Spleen (tissue), 11 donors: ENCODE measurements around the gene NFAT5. TPM values are rescaled to one million over a fixed set of nuclear protein-coding genes. Genes with fewer than 3 reads are reported as not detected.

ENCODE experiments used
- DNase-seq: peaks from one replicate; pipeline ENCODE4 v3.0.0-alpha.2; 2020
- H3K27ac ChIP-seq, 8 donors: fragments of 200-600 bp; sonication (generic) in 7 of 8; 1 replicate in 4 of 8; 2 replicates in 4 of 8; pipeline versions ENCODE4 v1.5.0 to v1.8.0; 2016 to 2021; ENCODE audit warnings: inconsistent platforms in 4 of 8, mild to moderate bottlenecking in 4 of 8, moderate library complexity in 1 of 8
- H3K27me3 ChIP-seq, 7 donors: fragments of 200-600 bp; sonication (generic) in 6 of 7; replicated peaks in 1 of 7; 1 replicate in 4 of 7; 2 replicates in 3 of 7; pipeline versions ENCODE4 v1.5.0 to v1.8.0; 2016 to 2021; ENCODE audit warnings: inconsistent platforms in 3 of 7, mild to moderate bottlenecking in 1 of 7
- H3K36me3 ChIP-seq, 6 donors: fragments of 200-600 bp; sonication (generic) in 5 of 6; 1 replicate in 4 of 6; 2 replicates in 2 of 6; pipeline versions ENCODE4 v1.5.0 to v1.8.0; 2016 to 2021; ENCODE audit warnings: inconsistent platforms in 2 of 6
- H3K4me1 ChIP-seq, 6 donors: fragments of 200-600 bp; sonication (generic) in 5 of 6; 1 replicate in 3 of 6; 2 replicates in 3 of 6; pipeline versions ENCODE4 v1.5.0 to v1.8.0; 2016 to 2021; ENCODE audit warnings: inconsistent platforms in 3 of 6
- H3K4me3 ChIP-seq, 8 donors: fragments of 200-600 bp; sonication (generic) in 7 of 8; 1 replicate in 4 of 8; 2 replicates in 4 of 8; pipeline versions ENCODE4 v1.5.0 to v1.8.0; 2016 to 2021; ENCODE audit warnings: inconsistent platforms in 4 of 8, mild to moderate bottlenecking in 4 of 8, moderate library complexity in 2 of 8
- H3K9me3 ChIP-seq, 8 donors: fragments of 200-600 bp; sonication (generic) in 7 of 8; 1 replicate in 4 of 8; 2 replicates in 4 of 8; pipeline versions ENCODE4 v1.5.0 to v1.8.0; 2016 to 2021; ENCODE audit warnings: inconsistent platforms in 4 of 8
- POLR2A ChIP-seq, 3 donors: fragments of 450-650 bp; IDR thresholded peaks; one replicate each; pipeline ENCODE4 v1.5.1; 2017; ENCODE audit warnings: antibody characterized with exemption in 3 of 3, mild to moderate bottlenecking in 1 of 3
- POLR2AphosphoS5 ChIP-seq, 3 donors: sonication (generic); formaldehyde crosslinking; IDR thresholded peaks; one replicate each; pipeline ENCODE4 v1.5.1; 2017; ENCODE audit warnings: antibody characterized with exemption in 3 of 3
- WGBS, 5 donors: extraction: QIAGEN DNeasy Blood & Tissue Kit in 3 of 5; methylation state at CpG; one replicate each; pipeline versions ENCODE4 v1.1.5 to v1.1.7; 2013 to 2018; 5-methylcytosine and 5-hydroxymethylcytosine counted together
- intact Hi-C: fragments of 100-400 bp; cut with DNase I; formaldehyde crosslinking; loops from one replicate; pipeline ENCODE4 v1.15.0; 2023; ENCODE audit warnings: low total_unique reads
- polyA plus RNA-seq, 3 donors: library from polyadenylated mRNA; stranded (reverse); fragments of 200-250 nt; gene quantifications; one replicate each; pipeline ENCODE4 v1.2.1, GENCODE V29; 2013
- total RNA-seq, 7 donors: library from RNA; depleted of rRNA in 3 of 7; stranded (reverse); fragments of >200 nt in 3 of 7; fragmentation: NEBNext Ultra II Directional in 4 of 7; extraction: Animal tissue kit (Norgen Biotek cat#: 25700) in 4 of 7; gene quantifications; one replicate each; pipeline versions ENCODE4 v1.1.0 to v1.2.1, GENCODE V29; 2016 to 2021
- TF ChIP-seq, protein P1 (sequence below), 11 experiments: fragments of 200-600 bp in 7 of 11; fragments of 450-650 bp in 4 of 11; sonication (generic) in 4 of 11; IDR thresholded peaks in 8 of 11; conservative IDR thresholded peaks in 3 of 11; 1 replicate in 7 of 11; 2 replicates in 4 of 11; pipeline versions ENCODE4 v1.4.0 to v1.8.0; 2016 to 2021; ENCODE audit warnings: antibody characterized with exemption in 11 of 11, inconsistent platforms in 4 of 11, mild to moderate bottlenecking in 1 of 11
- donor health status: healthy with polysubstance abuse.
- donor health status: DM: no; HTN: no; CAD: no; lungs with moderate emphysema.
- donor health status: DM: no; HTN: no; CAD: no.
- donor health status: Bipolar disorder and iron deficiency.
- donor health status: healthy.
- donor health status: DM: no; HTN: no; CAD: no.
- donor health status: DM: yes; HTN: yes; CAD: no.

Gene NFAT5
- total and polyA plus RNA-seq, 10 donors, result 0.79 to 96.8 (median 54.5) TPM

DNA sequence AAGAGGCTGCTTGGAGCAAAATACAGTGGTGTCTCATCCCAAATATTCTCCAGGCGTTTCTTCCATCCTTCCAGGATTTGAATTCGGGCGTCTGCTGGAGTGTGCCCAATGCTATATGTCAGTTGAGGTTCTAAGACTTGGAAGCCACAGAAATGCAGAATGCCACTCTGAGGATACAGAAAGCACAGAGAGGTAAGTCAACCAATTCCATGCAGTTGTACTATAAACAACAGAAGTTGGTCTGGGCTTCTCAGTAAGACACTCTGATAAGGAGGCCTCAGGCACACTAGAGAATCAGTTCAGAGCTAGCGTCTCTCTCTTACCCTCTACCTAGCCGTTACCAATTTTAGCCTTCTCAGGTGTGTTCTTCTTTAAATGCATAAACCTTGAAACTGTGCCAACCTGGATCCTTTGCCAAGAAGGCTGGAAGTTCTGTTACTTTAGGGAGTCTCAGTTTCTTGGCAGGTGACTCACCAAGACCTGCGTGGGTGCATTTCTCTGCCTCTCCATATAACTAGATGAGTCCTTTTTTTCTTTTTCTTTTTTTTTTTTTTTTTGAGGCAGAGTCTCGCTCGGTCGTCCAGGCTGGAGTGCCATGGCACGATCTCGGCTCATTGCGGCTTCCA, 145.5 kb downstream of the NFAT5 start:
- Histone ChIP-seq H3K36me3 (peaks cover 0 to 84% (median 6%) of the 10 kb centered on the region in 6 donors), H3K9me3 (no peaks in the 10 kb centered on the region), H3K27ac (no peak overlapping the region), H3K4me1 (peaks cover 0 to 4% (median 0%) of the 10 kb centered on the region in 6 donors), H3K4me3 (no peak overlapping the region), H3K27me3 (no peaks in the 10 kb centered on the region)
- intact Hi-C loops, result no loop called here
- TF ChIP-seq, protein P1, sequence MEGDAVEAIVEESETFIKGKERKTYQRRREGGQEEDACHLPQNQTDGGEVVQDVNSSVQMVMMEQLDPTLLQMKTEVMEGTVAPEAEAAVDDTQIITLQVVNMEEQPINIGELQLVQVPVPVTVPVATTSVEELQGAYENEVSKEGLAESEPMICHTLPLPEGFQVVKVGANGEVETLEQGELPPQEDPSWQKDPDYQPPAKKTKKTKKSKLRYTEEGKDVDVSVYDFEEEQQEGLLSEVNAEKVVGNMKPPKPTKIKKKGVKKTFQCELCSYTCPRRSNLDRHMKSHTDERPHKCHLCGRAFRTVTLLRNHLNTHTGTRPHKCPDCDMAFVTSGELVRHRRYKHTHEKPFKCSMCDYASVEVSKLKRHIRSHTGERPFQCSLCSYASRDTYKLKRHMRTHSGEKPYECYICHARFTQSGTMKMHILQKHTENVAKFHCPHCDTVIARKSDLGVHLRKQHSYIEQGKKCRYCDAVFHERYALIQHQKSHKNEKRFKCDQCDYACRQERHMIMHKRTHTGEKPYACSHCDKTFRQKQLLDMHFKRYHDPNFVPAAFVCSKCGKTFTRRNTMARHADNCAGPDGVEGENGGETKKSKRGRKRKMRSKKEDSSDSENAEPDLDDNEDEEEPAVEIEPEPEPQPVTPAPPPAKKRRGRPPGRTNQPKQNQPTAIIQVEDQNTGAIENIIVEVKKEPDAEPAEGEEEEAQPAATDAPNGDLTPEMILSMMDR (IDR thresholded peaks at IDR 0.05 in 8 of 11, conservative IDR thresholded peaks at IDR 0.05 in 3 of 11), result no peak
- TF ChIP-seq POLR2A (IDR thresholded peaks at IDR 0.05) (no peak), POLR2AphosphoS5 (IDR thresholded peaks at IDR 0.05) (no peak)
- no peak for DNase-seq
- 93 to 94% (median 93%) methylated on average over 12 of the region's 12 CpGs for WGBS, 5 donors

DNA sequence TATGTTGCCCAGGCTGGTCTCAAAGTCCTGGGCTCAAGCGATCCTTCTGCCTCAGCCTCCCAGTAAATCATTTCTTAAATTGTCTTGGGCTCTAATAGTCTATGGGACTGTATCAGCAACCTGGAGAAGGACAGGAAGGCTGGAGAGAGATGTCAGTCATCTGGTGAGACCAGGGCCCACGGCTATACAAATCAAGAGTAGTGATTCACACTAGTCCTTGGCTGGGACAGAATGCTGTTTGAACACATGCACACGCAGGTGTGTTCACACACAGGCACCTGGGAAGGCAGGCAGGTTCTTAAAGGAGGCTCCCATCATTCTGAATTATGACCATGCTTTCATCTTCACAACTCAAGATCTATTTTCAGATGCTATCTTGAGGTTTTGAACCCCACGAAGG, 146.5 kb downstream of the NFAT5 start:
- no peaks in the 10 kb centered on the region for H3K27me3 ChIP-seq
- no peaks in the 10 kb centered on the region for H3K9me3 ChIP-seq
- intact Hi-C loops, result no loop called here
- H3K4me1 ChIP-seq, result peaks cover 0 to 4% (median 0%) of the 10 kb centered on the region in 6 donors
- H3K27ac ChIP-seq, result no peak overlapping the region
- no peak overlapping the region for H3K4me3 ChIP-seq
- H3K36me3 ChIP-seq, result peaks cover 0 to 86% (median 6%) of the 10 kb centered on the region in 6 donors
- no peak for DNase-seq
- TF ChIP-seq, protein P1 (IDR thresholded peaks at IDR 0.05 in 8 of 11, conservative IDR thresholded peaks at IDR 0.05 in 3 of 11), result no peak
- TF ChIP-seq POLR2AphosphoS5 (IDR thresholded peaks at IDR 0.05) (no peak), POLR2A (IDR thresholded peaks at IDR 0.05) (no peak)
- 86 to 94% (median 92%) methylated on average over 4 of the region's 4 CpGs for WGBS, 5 donors

DNA sequence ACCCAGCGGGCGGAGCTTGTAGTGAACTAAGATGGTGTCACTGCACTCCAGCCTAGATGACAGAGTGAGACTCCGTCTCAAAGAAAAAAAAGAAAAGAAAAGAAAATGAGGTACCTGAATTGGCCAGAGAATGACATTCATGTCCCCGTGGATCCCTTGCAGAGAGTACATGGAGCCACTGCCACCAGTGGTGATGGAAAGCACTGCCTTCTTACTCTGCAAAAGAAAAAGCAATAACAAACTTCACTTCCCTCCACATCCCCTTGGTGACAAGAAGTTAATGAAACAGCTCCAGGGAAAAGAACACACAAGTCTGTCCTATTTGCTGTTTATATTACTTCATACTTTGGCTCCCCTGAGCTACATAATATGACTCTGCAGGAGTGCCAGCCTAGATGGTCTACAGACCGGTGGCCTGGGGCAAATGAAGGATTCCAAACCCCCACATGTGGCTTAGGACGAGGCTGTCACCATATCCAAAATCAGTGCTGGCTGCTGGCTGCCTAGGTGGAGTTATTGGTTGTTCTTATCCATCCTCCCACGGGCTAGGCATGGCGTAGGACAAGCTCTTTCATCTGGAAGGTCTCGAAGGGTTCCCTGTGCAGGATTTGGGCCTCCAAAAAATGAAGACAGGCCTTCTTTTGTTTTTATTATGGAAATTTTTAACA, 147.3 kb downstream of the NFAT5 start:
- H3K36me3 ChIP-seq, result peaks cover 0 to 86% (median 8%) of the 10 kb centered on the region in 6 donors

DNA sequence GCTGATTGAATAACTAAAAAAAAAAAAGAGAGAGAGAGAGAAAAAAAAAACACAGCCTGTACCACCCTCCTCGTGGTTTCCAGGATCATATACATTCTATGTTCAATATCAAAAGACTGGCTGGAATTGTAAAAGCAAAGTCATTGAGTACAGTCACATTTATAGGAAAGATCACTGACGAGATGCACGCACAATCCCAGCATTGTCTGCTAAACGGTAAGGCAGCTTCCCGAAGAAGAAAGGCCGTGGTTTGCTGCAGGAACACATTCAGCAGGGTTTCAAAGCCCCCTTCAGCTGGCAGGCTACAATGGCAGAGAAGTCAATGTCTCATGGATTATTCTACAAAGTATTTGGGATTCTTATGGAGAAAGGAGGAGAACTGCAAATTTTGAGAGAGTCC, 151.3 kb downstream of the NFAT5 start:
- Histone ChIP-seq H3K4me1 (no peaks in the 10 kb centered on the region), H3K27ac (no peak overlapping the region), H3K27me3 (no peaks in the 10 kb centered on the region), H3K36me3 (peaks cover 0 to 64% (median 9%) of the 10 kb centered on the region in 6 donors), H3K4me3 (no peak overlapping the region), H3K9me3 (no peaks in the 10 kb centered on the region)
- DNase-seq, result no peak
- WGBS, 5 donors, result 88 to 94% (median 91%) methylated on average over 6 of the region's 6 CpGs
- intact Hi-C loops, result no loop called here
- TF ChIP-seq POLR2AphosphoS5 (IDR thresholded peaks at IDR 0.05), result no peak
- TF ChIP-seq, protein P1 (IDR thresholded peaks at IDR 0.05 in 8 of 11, conservative IDR thresholded peaks at IDR 0.05 in 3 of 11), result no peak
- no peak for TF ChIP-seq POLR2A (IDR thresholded peaks at IDR 0.05)

More for the DNA sequence above, 147.3 kb downstream of the NFAT5 start:
- Histone ChIP-seq H3K27ac (no peak overlapping the region), H3K27me3 (no peaks in the 10 kb centered on the region), H3K4me3 (no peak overlapping the region), H3K9me3 (no peaks in the 10 kb centered on the region), H3K4me1 (peaks cover 0 to 4% (median 0%) of the 10 kb centered on the region in 6 donors)
- no peak for TF ChIP-seq POLR2A (IDR thresholded peaks at IDR 0.05)
- TF ChIP-seq, protein P1 (IDR thresholded peaks at IDR 0.05 in 8 of 11, conservative IDR thresholded peaks at IDR 0.05 in 3 of 11), result no peak
- no peak for TF ChIP-seq POLR2AphosphoS5 (IDR thresholded peaks at IDR 0.05)
- intact Hi-C loops, result no loop called here
- DNase-seq, result no peak
- WGBS, 5 donors, result 89 to 98% (median 93%) methylated on average over 9 of the region's 9 CpGs
